Spleen (tissue), 7 donors: ENCODE measurements around the gene SCAMP4.

Experiments used
- POLR2A ChIP-seq, 3 donors: fragments of 450-650 bp; IDR thresholded peaks; one replicate each; pipeline ENCODE4 v1.5.1; 2017; ENCODE audit warnings: antibody characterized with exemption in 3 of 3, mild to moderate bottlenecking in 1 of 3
- TF ChIP-seq, protein P1 (sequence below), 11 experiments: fragments of 200-600 bp in 7 of 11; fragments of 450-650 bp in 4 of 11; sonication (generic) in 4 of 11; IDR thresholded peaks in 8 of 11; conservative IDR thresholded peaks in 3 of 11; 1 replicate in 7 of 11; 2 replicates in 4 of 11; pipeline versions ENCODE4 v1.4.0 to v1.8.0; 2016 to 2021; ENCODE audit warnings: antibody characterized with exemption in 11 of 11, inconsistent platforms in 4 of 11, mild to moderate bottlenecking in 1 of 11
- donor health status: DM: no; HTN: no; CAD: no; lungs with moderate emphysema.
- donor health status: DM: no; HTN: no; CAD: no.
- donor health status: DM: no; HTN: no; CAD: no.

DNA sequence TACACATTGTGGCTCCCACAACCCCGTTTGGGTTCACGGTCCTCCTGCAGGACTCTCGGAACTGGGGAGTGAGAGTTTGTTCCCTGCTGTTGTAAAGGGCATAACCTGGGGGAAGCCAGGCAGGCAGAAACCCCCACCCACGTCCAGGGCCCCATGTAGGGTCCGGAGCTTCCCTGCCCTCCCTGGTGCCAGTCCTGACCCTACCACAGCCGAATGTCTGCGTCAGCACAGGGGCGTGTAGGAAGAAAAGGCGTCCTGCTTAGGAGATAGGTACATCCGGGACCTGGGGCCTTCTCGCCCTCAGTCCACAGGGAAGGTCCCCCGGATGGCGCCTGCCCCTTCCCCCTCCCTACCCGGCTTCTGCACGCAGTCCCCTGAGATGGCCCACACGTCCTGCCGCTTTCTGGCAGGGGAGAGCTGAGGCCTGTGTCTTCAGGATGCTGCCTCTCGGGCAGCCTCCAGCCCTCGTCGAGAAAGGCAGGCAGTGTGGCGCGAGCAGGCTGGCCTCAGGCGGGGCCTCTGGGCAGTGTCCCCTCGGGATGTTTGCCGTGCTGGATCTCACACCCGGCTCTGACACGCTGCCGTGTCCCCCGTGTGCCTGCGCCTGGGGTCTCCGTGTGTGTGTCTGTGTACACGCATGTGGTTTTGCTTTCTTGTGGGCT is 54.9 kb downstream of the SCAMP4 start:
- TF ChIP-seq, protein P1, sequence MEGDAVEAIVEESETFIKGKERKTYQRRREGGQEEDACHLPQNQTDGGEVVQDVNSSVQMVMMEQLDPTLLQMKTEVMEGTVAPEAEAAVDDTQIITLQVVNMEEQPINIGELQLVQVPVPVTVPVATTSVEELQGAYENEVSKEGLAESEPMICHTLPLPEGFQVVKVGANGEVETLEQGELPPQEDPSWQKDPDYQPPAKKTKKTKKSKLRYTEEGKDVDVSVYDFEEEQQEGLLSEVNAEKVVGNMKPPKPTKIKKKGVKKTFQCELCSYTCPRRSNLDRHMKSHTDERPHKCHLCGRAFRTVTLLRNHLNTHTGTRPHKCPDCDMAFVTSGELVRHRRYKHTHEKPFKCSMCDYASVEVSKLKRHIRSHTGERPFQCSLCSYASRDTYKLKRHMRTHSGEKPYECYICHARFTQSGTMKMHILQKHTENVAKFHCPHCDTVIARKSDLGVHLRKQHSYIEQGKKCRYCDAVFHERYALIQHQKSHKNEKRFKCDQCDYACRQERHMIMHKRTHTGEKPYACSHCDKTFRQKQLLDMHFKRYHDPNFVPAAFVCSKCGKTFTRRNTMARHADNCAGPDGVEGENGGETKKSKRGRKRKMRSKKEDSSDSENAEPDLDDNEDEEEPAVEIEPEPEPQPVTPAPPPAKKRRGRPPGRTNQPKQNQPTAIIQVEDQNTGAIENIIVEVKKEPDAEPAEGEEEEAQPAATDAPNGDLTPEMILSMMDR (IDR thresholded peaks at IDR 0.05 in 8 of 11, conservative IDR thresholded peaks at IDR 0.05 in 3 of 11) = no peak
- no peak for TF ChIP-seq POLR2A (IDR thresholded peaks at IDR 0.05)
